NT2/D1 (cell line): ENCODE measurements around the gene TMEM179.

Source experiments
- DNase-seq: peaks from one replicate; pipeline ENCODE4 v3.0.0-alpha.2; 2011; ENCODE audit warnings: low read depth, low spot score
- H3K27me3 ChIP-seq: 2 replicates; pipeline ENCODE4 v1.6.0; 2011; ENCODE audit warnings: mild to moderate bottlenecking; ENCODE audit not compliant: insufficient read length, insufficient read depth
- H3K36me3 ChIP-seq: 2 replicates; pipeline ENCODE4 v1.6.1; 2011; ENCODE audit warnings: mild to moderate bottlenecking, low read length, mixed read lengths; ENCODE audit not compliant: insufficient read depth, insufficient read length
- H3K4me1 ChIP-seq: 2 replicates; pipeline ENCODE4 v1.5.1; 2011; ENCODE audit not compliant: insufficient read depth, insufficient read length
- H3K4me3 ChIP-seq: 2 replicates; pipeline ENCODE4 v1.5.1; 2011; ENCODE audit warnings: low read depth; ENCODE audit not compliant: insufficient read length
- H3K9ac ChIP-seq: 2 replicates; pipeline ENCODE4 v1.6.0; 2011; ENCODE audit warnings: low read depth; ENCODE audit not compliant: insufficient read length
- H3K9me3 ChIP-seq: 2 replicates; pipeline ENCODE4 v1.5.1; 2011; ENCODE audit warnings: mild to moderate bottlenecking, low read length; ENCODE audit not compliant: insufficient read depth
- SUZ12 ChIP-seq: IDR thresholded peaks from 2 replicates; pipeline ENCODE4 v1.6.1; 2011; ENCODE audit not compliant: insufficient read length, insufficient read depth; ENCODE audit errors: extremely low read depth
- YY1 ChIP-seq: IDR thresholded peaks from 2 replicates; pipeline ENCODE4 v1.6.1; 2011; ENCODE audit not compliant: insufficient read length, insufficient read depth
- ZNF274 ChIP-seq: IDR thresholded peaks from 2 replicates; pipeline ENCODE4 v1.6.1; 2011; ENCODE audit warnings: mild to moderate bottlenecking, low read depth, low read length

The TMEM179 gene

DNA sequence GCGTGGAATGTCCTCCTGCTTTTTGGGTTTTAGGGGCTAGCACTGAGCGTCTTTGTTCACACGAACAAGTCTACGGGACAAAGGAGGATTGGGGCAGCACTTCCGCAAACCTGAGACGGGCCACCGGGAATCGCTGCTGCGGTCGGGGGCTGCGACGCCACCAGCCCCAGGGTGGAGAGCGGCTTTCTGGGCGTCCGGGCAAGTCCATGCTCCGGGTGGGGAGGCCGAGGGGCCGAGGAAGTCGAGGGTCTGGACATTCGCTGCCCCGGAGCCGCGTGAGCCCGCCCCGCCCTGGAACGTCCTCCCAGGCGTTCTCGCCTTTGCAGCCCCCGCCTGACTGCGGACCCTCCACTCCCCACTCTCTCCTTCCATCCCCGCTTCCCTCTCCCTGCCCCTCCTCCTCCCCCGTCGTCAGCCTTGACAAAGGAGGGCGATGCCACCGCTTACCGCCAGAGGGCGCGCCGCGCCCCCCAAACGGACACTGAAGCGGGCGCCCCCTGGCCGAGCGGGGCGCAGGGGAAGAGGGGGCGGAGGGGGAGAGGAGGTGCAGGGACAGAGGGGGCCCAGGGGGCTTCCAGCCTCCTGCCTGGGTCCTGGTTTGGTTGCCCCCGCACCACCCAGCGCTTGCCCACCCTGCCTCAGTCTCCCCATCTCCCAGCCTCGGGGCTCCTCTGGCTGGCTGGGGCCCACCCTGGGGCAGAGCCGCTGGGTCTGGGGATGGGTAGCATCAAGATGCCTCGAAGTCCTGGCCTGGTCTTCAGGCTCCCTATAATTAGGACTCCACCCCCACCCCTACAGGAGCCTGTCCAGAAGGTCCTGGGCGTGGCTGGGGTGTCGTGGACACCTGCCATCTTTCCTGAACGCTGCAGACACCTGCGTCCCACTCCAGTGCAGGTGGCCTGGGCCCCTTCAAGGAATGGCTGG is 45.7 kb upstream of the TMEM179 start:
- Histone ChIP-seq H3K27me3 (peaks cover 2% of the 10 kb centered on the region), H3K36me3 (no peaks in the 10 kb centered on the region), H3K4me1 (peaks cover 2% of the 10 kb centered on the region), H3K9me3 (peaks cover 22% of the 10 kb centered on the region; the same call in 1 of the 2 replicates), H3K4me3 (peak overlapping the region; percentile 65), H3K9ac (peak overlapping the region; percentile 85)
- TF ChIP-seq YY1 (no peak), ZNF274 (no peak), SUZ12 (no peak)
- DNase-seq: peak; percentile 56

DNA sequence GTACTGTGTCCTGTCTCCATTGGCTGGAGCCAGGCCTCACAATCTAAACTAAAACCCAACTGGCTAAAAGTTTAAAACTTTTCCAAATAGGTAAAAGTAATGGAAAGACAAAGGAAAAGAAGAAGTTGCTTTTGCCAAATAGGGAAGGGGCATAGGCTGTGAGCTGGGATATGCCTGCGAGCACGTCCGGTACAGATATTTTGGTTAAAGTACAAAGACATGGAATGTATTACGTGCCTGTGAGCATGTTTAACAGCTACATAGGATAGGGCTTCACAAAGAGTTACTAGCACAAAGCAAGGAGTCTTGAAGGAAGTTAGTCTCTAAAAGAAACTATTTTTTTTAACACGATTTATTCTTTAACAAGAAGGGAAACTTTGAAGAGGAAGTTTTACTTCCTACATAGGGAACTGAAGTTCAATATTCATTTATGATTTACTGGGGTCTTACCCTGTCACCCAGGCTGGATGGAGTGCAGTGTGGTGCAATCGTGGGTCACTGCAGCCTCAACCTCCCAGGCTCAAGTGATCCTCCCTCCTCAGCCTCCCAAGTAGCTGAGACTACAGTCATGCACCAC is 43.0 kb upstream of the TMEM179 start:
- no peak for DNase-seq
- H3K36me3 ChIP-seq: no peaks in the 10 kb centered on the region
- TF ChIP-seq YY1 (no peak), SUZ12 (no peak), ZNF274 (no peak)
- no peak overlapping the region for H3K4me3 ChIP-seq
- peaks cover 2% of the 10 kb centered on the region for H3K27me3 ChIP-seq
- H3K9me3 ChIP-seq: peaks cover 20% of the 10 kb centered on the region; the same call in 1 of the 2 replicates
- H3K4me1 ChIP-seq: peaks cover 2% of the 10 kb centered on the region
- H3K9ac ChIP-seq: no peak overlapping the region

DNA sequence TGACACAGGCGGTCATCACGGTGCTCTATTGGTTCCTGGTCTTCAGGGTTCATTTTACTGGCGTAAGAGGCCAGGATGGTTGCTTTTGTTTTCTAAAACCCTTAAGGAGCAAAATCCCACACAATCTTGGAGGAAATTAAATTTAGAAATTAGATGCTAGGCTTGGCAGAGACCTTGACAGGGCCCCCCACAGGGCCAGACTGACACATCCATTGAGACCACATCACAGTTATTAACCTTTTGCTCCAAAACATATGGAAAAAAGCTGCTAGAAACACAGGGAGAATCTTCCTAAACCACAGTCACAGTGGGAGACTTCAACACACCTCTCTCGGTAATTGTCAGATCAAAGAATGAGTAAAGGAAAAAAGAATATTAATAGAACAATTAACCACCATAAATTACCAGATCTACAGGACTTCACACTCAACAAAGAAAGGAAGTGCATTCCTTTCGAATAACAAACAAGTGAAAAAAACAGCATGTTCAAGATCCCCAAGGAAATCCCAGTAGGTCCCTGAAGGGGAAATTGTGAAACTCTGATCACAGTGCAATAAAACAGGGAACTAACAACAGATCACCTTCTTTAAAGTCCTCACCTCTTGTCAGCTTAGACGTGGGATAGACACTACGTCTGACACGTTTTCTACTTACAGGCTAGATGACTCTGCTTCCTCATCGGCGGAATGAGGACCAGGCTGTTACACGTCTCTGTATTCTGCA is 40.2 kb upstream of the TMEM179 start:
- Histone ChIP-seq H3K9me3 (peaks cover 15% of the 10 kb centered on the region; the same call in 1 of the 2 replicates), H3K4me3 (no peak overlapping the region), H3K4me1 (peaks cover under 1% of the 10 kb centered on the region), H3K36me3 (no peaks in the 10 kb centered on the region), H3K9ac (no peak overlapping the region), H3K27me3 (peaks cover under 1% of the 10 kb centered on the region)
- no peak for DNase-seq
- no peak for TF ChIP-seq YY1
- no peak for TF ChIP-seq SUZ12
- no peak for TF ChIP-seq ZNF274

DNA sequence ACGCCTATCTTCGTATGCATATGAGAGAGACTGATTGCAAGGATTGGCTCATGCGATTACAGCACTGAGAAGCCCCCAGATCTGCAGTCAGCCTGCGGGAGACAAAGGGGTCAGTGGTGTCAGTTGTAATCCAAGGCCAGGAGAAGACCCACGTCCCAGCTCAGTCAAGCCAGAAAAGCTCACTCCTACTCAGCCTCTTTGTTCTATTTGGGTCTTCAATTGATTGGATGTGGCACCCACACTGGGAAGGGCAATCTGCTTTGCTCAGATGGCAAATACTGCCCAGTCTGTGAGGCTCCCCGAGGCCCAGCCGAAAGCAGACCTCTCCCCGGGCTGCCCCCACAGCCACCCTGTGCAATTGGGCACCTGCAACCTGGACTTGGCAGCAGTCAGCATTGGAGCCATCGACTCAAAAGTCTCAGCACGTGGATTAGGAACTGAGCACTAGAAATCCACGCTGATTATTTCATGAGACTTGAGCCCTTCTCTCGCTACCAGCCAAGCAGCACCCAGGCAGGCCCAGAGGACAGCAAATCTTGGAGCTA is 39.6 kb upstream of the TMEM179 start:
- no peak for DNase-seq
- Histone ChIP-seq H3K9ac (no peak overlapping the region), H3K36me3 (no peaks in the 10 kb centered on the region), H3K27me3 (no peaks in the 10 kb centered on the region), H3K4me3 (no peak overlapping the region), H3K4me1 (peaks cover 5% of the 10 kb centered on the region), H3K9me3 (peaks cover 15% of the 10 kb centered on the region; the same call in 1 of the 2 replicates)
- no peak for TF ChIP-seq SUZ12
- TF ChIP-seq ZNF274: no peak
- TF ChIP-seq YY1: no peak

DNA sequence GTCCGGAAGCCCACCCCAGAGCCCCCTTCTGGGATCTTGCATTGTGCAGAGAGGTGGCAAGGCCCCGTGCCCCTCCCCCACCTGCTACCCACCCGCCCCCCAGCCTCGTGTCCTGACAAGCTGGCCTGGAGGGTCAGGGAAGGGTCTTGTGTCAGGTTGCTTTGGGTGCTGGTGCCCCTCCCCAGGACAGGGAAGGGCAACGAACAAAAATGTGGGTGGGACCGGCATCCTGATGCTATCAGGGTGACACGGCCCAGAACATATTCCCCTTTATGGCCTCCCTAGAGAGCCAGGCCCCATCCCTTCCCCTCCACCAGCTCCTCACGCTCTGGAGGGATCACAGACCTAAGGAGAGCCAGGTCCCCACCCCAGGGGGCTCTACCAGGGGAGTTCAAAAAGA is 38.7 kb upstream of the TMEM179 start:
- TF ChIP-seq YY1 (no peak), SUZ12 (no peak), ZNF274 (no peak)
- Histone ChIP-seq H3K9me3 (peaks cover 15% of the 10 kb centered on the region; the same call in 1 of the 2 replicates), H3K36me3 (no peaks in the 10 kb centered on the region), H3K27me3 (no peaks in the 10 kb centered on the region), H3K4me1 (peaks cover 5% of the 10 kb centered on the region), H3K4me3 (no peak overlapping the region), H3K9ac (no peak overlapping the region)
- DNase-seq: no peak

DNA sequence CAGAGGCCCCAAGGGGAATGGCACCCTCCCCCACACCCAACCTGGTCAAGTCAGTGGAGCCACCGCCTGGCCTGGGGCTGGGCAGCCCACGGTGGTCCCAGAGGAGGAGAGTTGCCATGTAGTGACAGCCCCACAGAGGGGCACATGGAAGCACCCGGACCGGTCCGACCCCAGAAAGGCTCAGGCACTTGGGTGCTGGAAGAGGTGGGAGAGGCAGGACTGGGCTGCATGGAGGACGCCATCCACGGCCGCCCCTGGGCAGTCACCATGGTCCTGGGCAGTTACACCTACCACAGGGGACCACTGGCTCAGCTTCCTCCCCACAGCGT is 37.9 kb upstream of the TMEM179 start:
- Histone ChIP-seq H3K36me3 (no peaks in the 10 kb centered on the region), H3K9ac (no peak overlapping the region), H3K27me3 (no peaks in the 10 kb centered on the region), H3K4me1 (peaks cover 5% of the 10 kb centered on the region), H3K4me3 (no peak overlapping the region), H3K9me3 (peaks cover 15% of the 10 kb centered on the region; the same call in 1 of the 2 replicates)
- TF ChIP-seq YY1 (no peak), ZNF274 (no peak)
- no peak for DNase-seq
